Motor neuron (in vitro differentiated cells): ENCODE results near the gene IL17REL. TPM values are rescaled to one million over a fixed set of nuclear protein-coding genes. Genes with fewer than 3 reads are reported as not detected.
A peak's percentile ranks its signal among the peaks of the same experiment; 100 is the strongest.
"Not testable (repeated sequence)": the region's sequence is repeated elsewhere in the genome, so short reads cannot be mapped to it uniquely, and the experiment has no call there.

ENCODE experiments used
- ATAC-seq, 8 experiments: fragments of 200-7000 bp; cut with Tn5 transposase; replicated peaks in 6 of 8; 2 replicates each; pipeline ENCODE4 v1.8.0; 2021; ENCODE audit warnings: mild to moderate bottlenecking in 8 of 8, moderate library complexity in 8 of 8
- H3K27ac ChIP-seq, 2 donors: fragments of 250-450 bp; sonication (Bioruptor Pico); 2 replicates each; pipeline ENCODE4 v1.9.0; 2021; ENCODE audit warnings: antibody characterized with exemption in 2 of 2, mild to moderate bottlenecking in 2 of 2, moderate library complexity in 1 of 2
- H3K4me1 ChIP-seq, 2 donors: fragments of 250-450 bp; sonication (Bioruptor Pico); replicated peaks in 1 of 2; 2 replicates each; pipeline ENCODE4 v1.6.1; 2021; ENCODE audit warnings: antibody characterized with exemption in 2 of 2, mild to moderate bottlenecking in 2 of 2, moderate library complexity in 1 of 2
- H3K4me3 ChIP-seq, 5 donors: fragments of 250-450 bp; sonication (Bioruptor Pico); 2 replicates each; pipeline ENCODE4 v1.9.0; 2021; ENCODE audit warnings: antibody characterized with exemption in 5 of 5, mild to moderate bottlenecking in 5 of 5, moderate library complexity in 4 of 5
- WGBS, 10 experiments: fragments of 450-650 bp; shearing (Covaris generic); methylation state at CpG; one replicate each; pipeline ENCODE4 v1.0.0; 2022; 5-methylcytosine and 5-hydroxymethylcytosine counted together
- in situ Hi-C, 9 experiments: fragments of 400-800 bp; cut with MboI; loops; one replicate each; pipeline ENCODE4 v1.15.0; 2021; ENCODE audit warnings: low sequenced_read_pairs in 9 of 9, low pct_unique_long_range_greater_than_20kb in 2 of 9; ENCODE audit not compliant: unreplicated experiment in 9 of 9
- total RNA-seq, 8 experiments: library from RNA; unstranded; fragments of 300-600 nt; gene quantifications; 2 replicates each; pipeline versions ENCODE4 v1.2.3 to v1.2.4, GENCODE V29; 2022

The IL17REL gene
- total RNA-seq, 8 experiments from 2014 or later: 0.07 to 0.47 (median 0.20) TPM; not detected in 3

GRCh38 chr22:49947296-49947622, 65.3 kb downstream of the IL17REL start:
- Histone ChIP-seq H3K27ac (peak overlapping the region; percentile 37 to 87), H3K4me3 (no peak overlapping the region), H3K4me1 (peaks cover 39 to 52% of the 10 kb centered on the region in 2 donors)
- in situ Hi-C loops: loop anchor here in 4 of 9 experiments (25.0 kb wide), 2 partner anchors 90 to 240 kb away; partner anchors contain the start of gene TRABD (in 2 of the 4)
- no peak for ATAC-seq
- 80% methylated on average over 2 of the region's 6 CpGs; no CpG with 5 or more reads in 9 of the 10 experiments for WGBS, 10 experiments

GRCh38 chr22:49946612-49947295, 65.8 kb downstream of the IL17REL start:
- Histone ChIP-seq H3K4me3 (no peak overlapping the region), H3K27ac (peak overlapping the region; percentile 59 to 87), H3K4me1 (peaks cover 39 to 47% of the 10 kb centered on the region in 2 donors)
- in situ Hi-C loops: loop anchor here in 4 of 9 experiments (25.0 kb wide), 2 partner anchors 91 to 241 kb away; partner anchors contain the start of gene TRABD (in 2 of the 4)
- WGBS, 10 experiments: 22 to 80% (median 57%) methylated on average over 1 to 6 of the region's 17 CpGs; no CpG with 5 or more reads in 4 of the 10 experiments
- ATAC-seq: peak; percentile 64 to 87 (median 84)

GRCh38 chr22:49945042-49945794, 67.3 kb downstream of the IL17REL start:
- not testable (repeated sequence) for H3K4me3 ChIP-seq, ATAC-seq
- 83 to 100% methylated on average over 1 to 2 of the region's 17 CpGs; no CpG with 5 or more reads in 8 of the 10 experiments for WGBS, 10 experiments
- Histone ChIP-seq H3K4me1 (peaks cover 28 to 33% of the 10 kb centered on the region in 2 donors), H3K27ac (peak overlapping the region in 1 of 2 donors; percentile 39)
- in situ Hi-C loops: loop anchor here in 4 of 9 experiments (25.0 kb wide), 2 partner anchors 92 to 242 kb away; partner anchors contain the start of gene TRABD (in 2 of the 4)

Other genes starting within 250 kb of the IL17REL start
- 10 to 100 TPM; 19.1 to 44.4 (median 27.5) TPM for gene BRD1, start 184.9 kb downstream of the IL17REL start, total RNA-seq
- 10 to 100 TPM in 7 of 8 experiments, 1 to 10 TPM in 1; 5.9 to 31.4 (median 16.9) TPM for gene ZBED4, start 158.9 kb downstream of the IL17REL start, total RNA-seq
- 10 to 100 TPM in 4 of 8 experiments, 1 to 10 TPM in 4; 4.8 to 13.1 (median 9.7) TPM for gene ALG12, start 94.3 kb downstream of the IL17REL start, total RNA-seq
- gene CRELD2, start 94.1 kb downstream of the IL17REL start, total RNA-seq: 10 to 100 TPM; 20.7 to 62.4 (median 33.3) TPM
- gene PIM3, start 52.0 kb downstream of the IL17REL start, total RNA-seq: 10 to 100 TPM; 10.1 to 40.6 (median 22.4) TPM
- under 1 TPM in 2 of 8 experiments, not detected in 6; 0.09 to 0.17 TPM for gene TTLL8, start 45.5 kb upstream of the IL17REL start, total RNA-seq
- gene MLC1, start 72.7 kb upstream of the IL17REL start, total RNA-seq: 10 to 100 TPM in 1 of 8 experiments, 1 to 10 TPM in 1, under 1 TPM in 6; 0.10 to 85.3 (median 0.28) TPM
- gene MOV10L1, start 77.2 kb upstream of the IL17REL start, total RNA-seq: 1 to 10 TPM in 1 of 8 experiments, under 1 TPM in 7; 0.11 to 2.9 (median 0.45) TPM
- 1 to 10 TPM in 7 of 8 experiments, under 1 TPM in 1; 0.97 to 4.7 (median 1.9) TPM for gene PANX2, start 158.0 kb upstream of the IL17REL start, total RNA-seq
- gene TRABD, start 173.1 kb upstream of the IL17REL start, total RNA-seq: 10 to 100 TPM in 6 of 8 experiments, 1 to 10 TPM in 2; 8.2 to 37.4 (median 12.5) TPM
- 10 to 100 TPM in 5 of 8 experiments, 1 to 10 TPM in 3; 7.5 to 32.8 (median 11.2) TPM for gene SELENOO, start 188.2 kb upstream of the IL17REL start, total RNA-seq
- gene TUBGCP6, start 232.3 kb upstream of the IL17REL start, total RNA-seq: 10 to 100 TPM; 14.4 to 52.6 (median 20.1) TPM
- 10 to 100 TPM in 7 of 8 experiments, 1 to 10 TPM in 1; 9.0 to 46.4 (median 16.2) TPM for gene HDAC10, start 238.5 kb upstream of the IL17REL start, total RNA-seq
- gene MAPK12, start 248.9 kb upstream of the IL17REL start, total RNA-seq: 10 to 100 TPM in 7 of 8 experiments, 1 to 10 TPM in 1; 8.8 to 34.7 (median 22.7) TPM